Vagina (tissue), 2 donors: Measurements from ENCODE around the gene SNRPB.

ENCODE experiments used
- POLR2A ChIP-seq, 2 donors: fragments of 450-650 bp; IDR thresholded peaks; one replicate each; pipeline ENCODE4 v1.6.1; 2017; ENCODE audit warnings: antibody characterized with exemption in 2 of 2, mild to moderate bottlenecking in 2 of 2, moderate library complexity in 2 of 2
- POLR2AphosphoS5 ChIP-seq, 2 donors: sonication (generic); formaldehyde crosslinking; IDR thresholded peaks; one replicate each; pipeline ENCODE4 v1.9.0; 2017; ENCODE audit warnings: antibody characterized with exemption in 2 of 2, mild to moderate bottlenecking in 2 of 2, low read depth in 1 of 2; ENCODE audit not compliant: insufficient read depth in 1 of 2
- TF ChIP-seq, protein P1 (sequence below), 3 experiments: fragments of 450-650 bp in 2 of 3; fragments of 200-600 bp in 1 of 3; sonication (generic) in 1 of 3; IDR thresholded peaks; one replicate each; pipeline ENCODE4 v1.5.1; 2017 to 2019; ENCODE audit warnings: antibody characterized with exemption in 3 of 3, mild to moderate bottlenecking in 2 of 3, moderate library complexity in 2 of 3

DNA sequence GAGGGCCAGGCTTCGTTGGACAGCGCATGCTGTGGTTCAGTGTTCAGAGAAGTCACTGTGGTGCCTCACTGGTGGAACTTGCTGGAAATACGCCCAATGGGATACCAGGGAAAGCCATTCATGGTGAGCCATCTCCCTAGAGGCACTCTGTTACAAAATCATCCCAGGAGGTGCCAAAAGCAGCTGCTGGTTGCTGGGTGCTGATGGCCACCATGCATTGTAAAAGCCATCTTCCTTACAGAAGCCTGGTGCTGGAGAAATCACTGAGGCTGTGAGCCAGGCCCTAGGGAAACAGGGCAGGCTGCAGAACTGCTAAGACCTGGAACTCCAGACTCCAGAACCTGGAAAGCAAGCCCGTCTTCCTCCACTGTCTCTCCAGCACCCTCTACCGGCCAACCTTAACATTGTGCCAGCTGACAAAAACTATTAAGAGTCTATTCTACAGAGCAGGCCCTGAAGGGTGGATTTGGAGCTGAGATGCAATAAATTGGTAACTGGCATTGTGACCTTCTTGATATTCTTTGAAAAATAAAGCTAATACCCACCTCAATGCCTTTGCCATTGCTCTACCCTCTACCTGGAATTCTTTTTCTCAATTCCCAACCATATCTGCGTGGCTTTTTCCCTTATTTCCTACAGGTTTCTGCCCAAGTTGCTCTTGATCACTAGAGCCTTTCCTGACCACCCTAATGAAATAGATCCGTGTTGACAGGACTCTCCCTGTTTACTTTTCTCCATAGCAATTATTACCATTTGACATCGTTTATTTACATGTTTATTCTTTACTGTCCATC is 18.5 kb downstream of the SNRPB start:
- TF ChIP-seq, protein P1, sequence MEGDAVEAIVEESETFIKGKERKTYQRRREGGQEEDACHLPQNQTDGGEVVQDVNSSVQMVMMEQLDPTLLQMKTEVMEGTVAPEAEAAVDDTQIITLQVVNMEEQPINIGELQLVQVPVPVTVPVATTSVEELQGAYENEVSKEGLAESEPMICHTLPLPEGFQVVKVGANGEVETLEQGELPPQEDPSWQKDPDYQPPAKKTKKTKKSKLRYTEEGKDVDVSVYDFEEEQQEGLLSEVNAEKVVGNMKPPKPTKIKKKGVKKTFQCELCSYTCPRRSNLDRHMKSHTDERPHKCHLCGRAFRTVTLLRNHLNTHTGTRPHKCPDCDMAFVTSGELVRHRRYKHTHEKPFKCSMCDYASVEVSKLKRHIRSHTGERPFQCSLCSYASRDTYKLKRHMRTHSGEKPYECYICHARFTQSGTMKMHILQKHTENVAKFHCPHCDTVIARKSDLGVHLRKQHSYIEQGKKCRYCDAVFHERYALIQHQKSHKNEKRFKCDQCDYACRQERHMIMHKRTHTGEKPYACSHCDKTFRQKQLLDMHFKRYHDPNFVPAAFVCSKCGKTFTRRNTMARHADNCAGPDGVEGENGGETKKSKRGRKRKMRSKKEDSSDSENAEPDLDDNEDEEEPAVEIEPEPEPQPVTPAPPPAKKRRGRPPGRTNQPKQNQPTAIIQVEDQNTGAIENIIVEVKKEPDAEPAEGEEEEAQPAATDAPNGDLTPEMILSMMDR (IDR thresholded peaks at IDR 0.05), result peak in 2 of 3 experiments; percentile 56 to 64
- TF ChIP-seq POLR2AphosphoS5 (IDR thresholded peaks at IDR 0.05; ENCODE audit: insufficient read depth in 1 of 2, low read depth in 1 of 2), result peak in 1 of 2 donors; percentile 29
- TF ChIP-seq POLR2A (IDR thresholded peaks at IDR 0.05), result no peak
